ENCODE data around the gene GNG7. TPM values are rescaled to one million over a fixed set of nuclear protein-coding genes. Genes with fewer than 3 reads are reported as not detected.
"Not testable (repeated sequence)": the region's sequence is repeated elsewhere in the genome, so short reads cannot be mapped to it uniquely, and the experiment has no call there.

Gene GNG7
- total and polyA plus RNA-seq, 2 donors (not counting 3 experiments of a cell fraction or from before 2014, with no cell fraction given) = 0.29 to 0.84 TPM

- Histone ChIP-seq H2AFZ (ENCODE audit: low read depth, low read length) (no peak overlapping the region), H3K9me3 (replicated peaks; ENCODE audit: control insufficient read depth, insufficient read depth, low read length) (no peaks in the 10 kb centered on the region), H3K9me1 (replicated peaks; ENCODE audit: control insufficient read depth, extremely low read depth, insufficient read depth, low read length) (no peaks in the 10 kb centered on the region), H3K79me2 (ENCODE audit: control insufficient read depth, insufficient read depth, low read length) (no peaks in the 10 kb centered on the region), H3K27ac (ENCODE audit: insufficient read depth, low read depth, low read length) (no peak overlapping the region), H3K9ac (replicated peaks; ENCODE audit: extremely low read depth, insufficient read depth, low read length) (no peak overlapping the region), H3K4me3 (replicated peaks in 1 of 3; ENCODE audit: insufficient read depth in 1 of 3, low read depth in 1 of 3, low read length in 3 of 3) (no peak overlapping the region), H4K20me1 (replicated peaks; ENCODE audit: control insufficient read depth, extremely low read depth, insufficient read depth, low read length) (no peaks in the 10 kb centered on the region), H3K27me3 (ENCODE audit: control insufficient read depth in 2 of 2, insufficient read depth in 2 of 2, low read length in 2 of 2) (no peaks in the 10 kb centered on the region), H3K4me1 (ENCODE audit: control insufficient read depth, extremely low read depth, insufficient read depth, low read length) (no peaks in the 10 kb centered on the region), H3K4me2 (ENCODE audit: insufficient read depth, low read length) (no peak overlapping the region), H3K36me3 (ENCODE audit: control insufficient read depth in 2 of 2, extremely low read depth in 1 of 2, insufficient read depth in 2 of 2, low read length in 2 of 2) (no peaks in the 10 kb centered on the region)
- FAIRE-seq = no peak
- CTCF ChIA-PET = no interaction called here
- POLR2A ChIA-PET = interaction anchor here (0.8 kb wide), 1 partner anchor 43 kb away, joined by 10 read pairs; no protein-coding TSS in a partner anchor
- no peak for DNase-seq (ENCODE audit: low read depth, low spot score)
- TF ChIP-seq POLR2A (IDR thresholded peaks at IDR 0.05; ENCODE audit: low read depth, low read length) = no peak
- no TSS peak for BruUV-seq (replicated peaks)
- dilution Hi-C loops (cut with MboI; ENCODE audit: extremely low pct_ligation_motif_present, low sequenced_read_pairs) = no loop called here
- intact Hi-C loops (cut with micrococcal nuclease) = no loop called here
These were observed 183.0 kb downstream of the GNG7 start for GRCh38 chr19:2519482-2519881.

- H3K79me2 ChIP-seq (ENCODE audit: control insufficient read depth, insufficient read depth, low read length); H4K20me1 ChIP-seq (replicated peaks; ENCODE audit: control insufficient read depth, extremely low read depth, insufficient read depth, low read length); H3K4me3 ChIP-seq (replicated peaks in 1 of 3; ENCODE audit: insufficient read depth in 1 of 3, low read depth in 1 of 3, low read length in 3 of 3); H3K4me2 ChIP-seq (ENCODE audit: insufficient read depth, low read length); H3K4me1 ChIP-seq (ENCODE audit: control insufficient read depth, extremely low read depth, insufficient read depth, low read length); H3K9ac ChIP-seq (replicated peaks; ENCODE audit: extremely low read depth, insufficient read depth, low read length); H3K27ac ChIP-seq (ENCODE audit: insufficient read depth, low read depth, low read length); H3K36me3 ChIP-seq (ENCODE audit: control insufficient read depth in 2 of 2, extremely low read depth in 1 of 2, insufficient read depth in 2 of 2, low read length in 2 of 2); BruUV-seq (replicated peaks); H3K9me3 ChIP-seq (replicated peaks; ENCODE audit: control insufficient read depth, insufficient read depth, low read length); H2AFZ ChIP-seq (ENCODE audit: low read depth, low read length); H3K9me1 ChIP-seq (replicated peaks; ENCODE audit: control insufficient read depth, extremely low read depth, insufficient read depth, low read length); H3K27me3 ChIP-seq (ENCODE audit: control insufficient read depth in 2 of 2, insufficient read depth in 2 of 2, low read length in 2 of 2); intact Hi-C loops (cut with micrococcal nuclease); DNase-seq (ENCODE audit: low read depth, low spot score); CTCF ChIA-PET; dilution Hi-C loops (cut with MboI; ENCODE audit: extremely low pct_ligation_motif_present, low sequenced_read_pairs); FAIRE-seq: not testable (repeated sequence)
- POLR2A ChIA-PET = interaction anchor here (0.7 to 0.8 kb wide), 2 partner anchors 20 to 42 kb away, joined by 7 to 10 read pairs; no protein-coding TSS in a partner anchor
These were observed 183.6 kb downstream of the GNG7 start for GRCh38 chr19:2518856-2519255.

Data from endothelial cell of umbilical vein (primary cell).